Activated CD4-positive, alpha-beta T cell treated with anti-CD3 and anti-CD28 coated beads for 36 hours (primary cell): ENCODE measurements around the gene PAX5. TPM values are rescaled to one million over a fixed set of nuclear protein-coding genes. Genes with fewer than 3 reads are reported as not detected.

Source experiments
- ATAC-seq: fragments of 200-7000 bp; cut with Tn5 transposase; one replicate; pipeline ENCODE4 v1.10.0; 2021; ENCODE audit warnings: mild to moderate bottlenecking, moderate library complexity
- CTCF ChIA-PET: fragments of 350-600 bp; sonication (Branson Sonifier 250); formaldehyde crosslinking; loops from one replicate; lab custom pipeline; 2021; ENCODE audit warnings: antibody characterized with exemption; lab: Charles Lee
- POLR2A ChIA-PET: fragments of 350-600 bp; sonication (Branson Sonifier 250); formaldehyde crosslinking; loops from one replicate; lab custom pipeline; 2021; ENCODE audit warnings: antibody characterized with exemption, inconsistent platforms; lab: Charles Lee
- DNase-seq: peaks from one replicate; pipeline ENCODE4 v3.0.0-alpha.2; 2020
- H3K27ac Mint-ChIP-seq: one replicate; pipeline ENCODE4 v1.8.0; 2021; ENCODE audit warnings: mixed read lengths
- H3K27me3 Mint-ChIP-seq: one replicate; pipeline ENCODE4 v1.8.0; 2021; ENCODE audit warnings: mixed read lengths
- H3K36me3 Mint-ChIP-seq: one replicate; pipeline ENCODE4 v1.8.0; 2021; ENCODE audit warnings: low read depth, mixed read lengths
- H3K4me1 Mint-ChIP-seq: one replicate; pipeline ENCODE4 v1.8.0; 2021; ENCODE audit warnings: mixed read lengths
- H3K4me3 Mint-ChIP-seq: one replicate; pipeline ENCODE4 v1.8.0; 2021; ENCODE audit warnings: mild to moderate bottlenecking, moderate library complexity, mixed read lengths
- H3K9me3 Mint-ChIP-seq: one replicate; pipeline ENCODE4 v1.8.0; 2021; ENCODE audit warnings: low read depth, mixed read lengths
- intact Hi-C, 2 experiments: fragments of 100-400 bp; cut with DNase I in 1 of 2; cut with micrococcal nuclease in 1 of 2; formaldehyde crosslinking; loops; one replicate each; pipeline versions ENCODE4 v1.14.2 to v1.15.1; 2022 to 2024; cut with DNase I, micrococcal nuclease
- total RNA-seq, 2 experiments: library from RNA; stranded (reverse); gene quantifications; one replicate each; pipeline ENCODE4 v1.2.3, GENCODE V29; 2021

The PAX5 gene
- total RNA-seq, 2 experiments from 2014 or later, result 0.21 to 0.51 TPM

DNA sequence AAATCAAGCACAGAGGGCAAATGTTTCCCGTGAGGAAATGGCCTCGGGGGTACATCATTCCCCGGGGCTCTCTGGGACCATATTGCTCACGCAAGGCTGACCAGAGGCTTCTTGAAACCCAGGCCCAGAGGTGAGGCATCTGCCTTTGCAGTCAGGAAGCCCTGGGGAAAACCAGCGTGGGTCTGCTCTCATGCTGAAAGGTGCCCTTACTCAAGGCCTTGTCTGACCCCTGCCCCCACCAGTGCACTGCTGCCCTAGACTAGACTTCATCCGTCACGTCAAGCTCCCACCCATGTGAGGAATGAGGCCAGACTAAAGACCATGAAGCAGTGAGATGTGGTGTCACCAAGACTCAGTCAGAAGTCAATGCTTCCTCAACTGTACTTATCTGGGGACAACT is 66.1 kb downstream of the PAX5 start:
- Mint-ChIP-seq H3K9me3 (no peaks in the 10 kb centered on the region), H3K4me3 (no peak overlapping the region), H3K4me1 (no peaks in the 10 kb centered on the region), H3K36me3 (no peaks in the 10 kb centered on the region), H3K27ac (no peak overlapping the region), H3K27me3 (no peaks in the 10 kb centered on the region)
- CTCF ChIA-PET, result interaction anchor here (1.2 to 2.0 kb wide), 2 partner anchors 12 to 13 kb away, joined by 4 to 6 read pairs; no protein-coding TSS in a partner anchor
- DNase-seq (no peak), ATAC-seq (no peak)
- intact Hi-C loops, result no loop called here
- POLR2A ChIA-PET, result no interaction called here

DNA sequence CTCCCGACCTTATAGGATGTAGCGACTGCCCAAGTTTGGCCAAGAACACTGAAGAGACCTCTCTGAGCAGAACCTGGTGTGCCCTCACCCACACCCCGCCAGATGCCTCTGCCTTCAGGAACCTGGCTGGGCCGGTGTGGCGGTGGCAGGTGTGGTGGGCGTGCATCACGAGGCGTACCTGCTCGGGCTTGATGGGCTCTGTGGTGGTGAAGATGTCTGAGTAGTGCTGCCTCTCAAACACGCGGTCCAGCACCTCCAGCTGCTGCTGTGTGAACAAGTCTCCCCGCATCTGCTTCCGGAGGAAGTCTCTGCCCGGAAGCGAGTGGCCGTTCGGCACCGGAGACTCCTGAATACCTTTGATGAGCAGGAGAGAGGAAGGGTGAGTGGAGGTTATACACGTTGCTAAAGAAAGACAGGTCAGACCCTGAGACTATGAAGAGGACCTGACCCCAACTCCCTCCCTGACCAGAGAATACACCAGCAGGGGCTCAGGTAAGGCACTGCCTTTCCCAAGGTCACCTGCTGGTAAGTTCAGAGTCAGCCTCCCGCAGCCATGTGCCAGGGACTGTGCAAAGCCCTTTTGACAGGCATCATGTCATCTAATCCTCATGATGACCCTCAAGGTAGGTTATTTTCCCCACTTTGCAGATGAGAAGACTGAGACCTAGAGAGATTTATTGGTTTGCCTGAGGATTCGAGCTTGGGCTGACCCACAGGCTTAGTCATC is 67.5 kb downstream of the PAX5 start:
- no peaks in the 10 kb centered on the region for H3K36me3 Mint-ChIP-seq
- no peaks in the 10 kb centered on the region for H3K9me3 Mint-ChIP-seq
- DNase-seq (no peak), ATAC-seq (no peak)
- POLR2A ChIA-PET, result no interaction called here
- H3K4me3 Mint-ChIP-seq, result no peak overlapping the region
- H3K27me3 Mint-ChIP-seq, result peaks cover 4% of the 10 kb centered on the region
- CTCF ChIA-PET, result interaction anchor here (2.0 kb wide), 1 partner anchor 13 kb away, joined by 6 read pairs; no protein-coding TSS in a partner anchor
- H3K27ac Mint-ChIP-seq, result no peak overlapping the region
- no peaks in the 10 kb centered on the region for H3K4me1 Mint-ChIP-seq
- intact Hi-C loops, result no loop called here

DNA sequence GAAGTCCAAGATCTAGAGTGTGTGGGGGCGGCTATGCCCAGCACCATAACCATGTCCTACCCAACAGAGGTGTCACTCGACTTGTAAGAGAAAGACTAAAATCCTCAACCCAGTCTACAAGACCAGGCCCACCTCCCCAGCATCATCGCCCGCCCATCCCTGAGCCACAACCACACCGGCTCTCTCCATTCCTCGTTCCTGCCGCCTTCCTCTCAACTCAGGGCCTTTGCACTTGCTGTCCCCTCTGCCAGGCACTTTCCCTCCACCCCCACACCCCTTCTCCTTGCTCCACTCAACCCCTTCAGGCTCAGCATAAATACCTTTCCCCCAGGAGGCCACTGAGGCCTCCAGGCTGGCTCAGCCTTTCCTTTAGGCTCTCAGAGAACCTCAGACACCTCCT is 69.3 kb downstream of the PAX5 start:
- H3K27me3 Mint-ChIP-seq, result peaks cover 8% of the 10 kb centered on the region
- ChIA-PET POLR2A (no interaction called here), CTCF (interaction anchor here (1.0 kb wide), 1 partner anchor 92 kb away, joined by 3 read pairs; no protein-coding TSS in a partner anchor)
- no peaks in the 10 kb centered on the region for H3K9me3 Mint-ChIP-seq
- no peaks in the 10 kb centered on the region for H3K4me1 Mint-ChIP-seq
- no peak for DNase-seq
- intact Hi-C loops, result no loop called here
- H3K27ac Mint-ChIP-seq, result no peak overlapping the region
- no peak for ATAC-seq
- no peaks in the 10 kb centered on the region for H3K36me3 Mint-ChIP-seq
- H3K4me3 Mint-ChIP-seq, result no peak overlapping the region

DNA sequence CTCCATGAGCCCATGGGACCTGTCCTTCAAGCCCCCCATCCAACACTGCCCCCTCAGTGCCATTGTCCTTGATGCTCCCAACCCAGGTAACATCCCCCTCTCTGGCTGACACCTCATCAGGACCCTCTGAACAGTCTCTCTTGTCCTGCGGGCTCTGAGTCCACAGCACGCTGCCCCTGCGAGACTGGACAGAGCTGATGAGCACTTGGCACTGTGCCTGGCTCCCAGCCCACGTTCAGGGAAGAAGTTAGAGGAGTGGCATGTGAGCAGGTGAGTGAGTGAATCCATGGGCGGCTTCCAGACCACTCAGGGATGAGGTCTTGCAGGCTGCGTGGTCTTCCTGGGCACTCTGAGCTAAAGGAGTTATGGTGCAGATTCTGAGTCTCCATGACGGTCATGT is 70.7 kb downstream of the PAX5 start:
- ChIA-PET CTCF (no interaction called here), POLR2A (no interaction called here)
- Mint-ChIP-seq H3K4me1 (no peaks in the 10 kb centered on the region), H3K27me3 (peaks cover 18% of the 10 kb centered on the region), H3K4me3 (no peak overlapping the region), H3K9me3 (no peaks in the 10 kb centered on the region), H3K27ac (no peak overlapping the region), H3K36me3 (no peaks in the 10 kb centered on the region)
- no peak for DNase-seq
- intact Hi-C loops, result no loop called here
- ATAC-seq, result no peak

DNA sequence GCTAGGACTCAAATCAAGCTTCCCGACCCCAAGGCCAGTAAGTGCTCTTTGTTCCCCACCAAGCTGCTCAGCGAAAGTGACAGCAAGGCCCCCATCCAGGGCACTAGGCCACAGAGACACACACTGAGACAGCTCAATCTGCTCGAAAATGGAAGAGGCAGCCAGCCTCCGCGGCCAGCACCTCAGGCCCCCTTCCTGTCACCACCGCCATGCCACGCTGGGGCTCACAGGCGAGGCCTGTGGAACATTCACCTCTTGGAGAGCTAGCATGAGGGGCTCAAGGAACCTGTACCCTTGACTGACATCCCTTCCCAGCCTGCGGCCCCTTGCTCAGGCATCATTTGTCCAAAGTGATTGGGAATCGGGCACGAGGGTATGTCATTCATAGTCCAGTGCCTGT is 71.4 kb downstream of the PAX5 start:
- Mint-ChIP-seq H3K9me3 (no peaks in the 10 kb centered on the region), H3K4me1 (no peaks in the 10 kb centered on the region), H3K4me3 (no peak overlapping the region), H3K27ac (no peak overlapping the region), H3K36me3 (no peaks in the 10 kb centered on the region), H3K27me3 (peaks cover 22% of the 10 kb centered on the region)
- POLR2A ChIA-PET, result no interaction called here
- CTCF ChIA-PET, result no interaction called here
- ATAC-seq (no peak), DNase-seq (no peak)
- intact Hi-C loops, result no loop called here

DNA sequence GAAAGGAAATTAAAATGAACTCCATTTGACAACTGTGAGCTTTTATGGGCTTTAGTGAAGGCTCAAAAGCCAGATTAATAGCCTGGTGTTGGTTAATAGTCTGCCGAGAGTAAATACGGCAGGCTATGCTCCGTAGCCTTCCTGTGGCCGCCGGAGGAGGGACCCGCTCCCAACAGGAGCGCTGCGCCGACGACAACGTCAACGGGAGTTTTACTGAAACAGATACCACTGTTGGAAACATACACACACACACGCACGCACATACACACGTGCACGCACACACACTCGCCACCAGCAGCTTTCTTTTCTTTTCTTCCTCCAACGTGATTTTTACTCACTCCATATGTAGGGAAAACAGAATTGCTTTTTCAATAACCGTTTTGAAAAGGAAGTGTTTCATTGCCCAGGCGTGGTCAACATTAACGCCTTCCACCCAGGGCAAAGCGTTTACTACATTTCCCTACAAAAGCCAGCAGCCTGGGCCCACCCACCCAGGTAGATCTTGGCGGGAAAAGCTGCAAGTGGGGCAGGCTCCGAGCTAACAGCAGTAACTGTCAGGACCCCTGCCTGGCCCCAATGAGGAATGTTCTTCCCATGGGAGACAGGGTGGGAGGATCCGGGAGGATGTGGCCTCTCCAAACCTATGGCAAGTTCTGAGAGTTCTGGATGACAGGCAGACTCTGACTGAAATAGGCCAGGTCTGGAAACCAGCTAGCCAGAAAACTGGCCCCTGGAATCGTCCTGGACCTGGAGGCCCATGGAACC is 72.3 kb downstream of the PAX5 start:
- ATAC-seq (no peak), DNase-seq (peak; percentile 29)
- Mint-ChIP-seq H3K4me1 (no peaks in the 10 kb centered on the region), H3K27ac (no peak overlapping the region), H3K36me3 (no peaks in the 10 kb centered on the region), H3K27me3 (peaks cover 27% of the 10 kb centered on the region), H3K9me3 (no peaks in the 10 kb centered on the region), H3K4me3 (no peak overlapping the region)
- CTCF ChIA-PET, result no interaction called here
- POLR2A ChIA-PET, result no interaction called here
- intact Hi-C loops, result no loop called here

DNA sequence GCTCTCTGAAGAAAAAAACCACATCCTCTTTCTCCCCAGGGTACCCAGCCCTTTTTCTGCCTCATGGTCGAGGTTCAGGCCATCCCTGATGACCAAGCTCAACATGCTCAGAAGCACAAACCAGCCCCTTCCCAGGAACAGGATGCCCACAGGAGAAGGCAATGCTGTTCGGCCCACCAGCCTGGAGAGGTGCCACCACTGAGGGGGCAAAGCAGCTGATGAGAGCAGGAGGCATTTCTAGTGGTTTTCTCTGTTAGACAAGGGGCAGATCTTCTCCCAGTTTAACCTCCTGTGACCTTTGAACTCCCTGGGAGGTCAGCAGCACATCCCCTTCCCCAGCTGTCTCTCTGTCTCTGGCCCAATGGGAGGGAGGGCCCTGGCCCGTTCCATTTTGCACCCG is 73.0 kb downstream of the PAX5 start:
- no peak for DNase-seq
- no peak overlapping the region for H3K4me3 Mint-ChIP-seq
- no peaks in the 10 kb centered on the region for H3K4me1 Mint-ChIP-seq
- intact Hi-C loops, result no loop called here
- no peaks in the 10 kb centered on the region for H3K9me3 Mint-ChIP-seq
- H3K27me3 Mint-ChIP-seq, result peaks cover 32% of the 10 kb centered on the region
- no peak for ATAC-seq
- ChIA-PET CTCF (interaction anchor here (0.6 to 0.7 kb wide), 2 partner anchors 87 to 532 kb away, joined by 4 read pairs; no protein-coding TSS in a partner anchor), POLR2A (interaction anchor here (0.5 kb wide), 1 partner anchor 913 kb away, joined by 3 read pairs; no protein-coding TSS in a partner anchor)
- no peak overlapping the region for H3K27ac Mint-ChIP-seq
- no peaks in the 10 kb centered on the region for H3K36me3 Mint-ChIP-seq

DNA sequence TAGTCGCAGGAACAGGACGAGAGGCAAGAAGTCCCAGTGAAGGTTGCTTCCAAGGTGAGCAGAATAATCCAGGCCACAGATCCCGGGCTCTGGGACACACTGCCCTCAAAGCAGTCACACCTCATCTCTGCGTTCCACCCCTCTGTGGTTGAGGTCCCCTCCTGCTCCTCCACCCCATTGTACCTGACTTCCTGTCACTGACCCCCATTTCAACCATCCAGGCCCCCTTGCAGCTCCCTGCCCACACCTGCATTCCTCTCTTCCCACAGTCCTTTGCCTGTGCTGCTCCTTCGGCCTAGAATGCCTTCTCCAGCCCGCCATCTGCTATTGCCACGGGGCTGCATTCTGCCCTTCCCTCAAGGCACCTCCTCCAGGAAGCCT is 73.5 kb downstream of the PAX5 start:
- intact Hi-C loops, result no loop called here
- ChIA-PET CTCF (interaction anchor here (0.6 to 0.7 kb wide), 2 partner anchors 87 to 533 kb away, joined by 4 read pairs; no protein-coding TSS in a partner anchor), POLR2A (interaction anchor here (0.5 kb wide), 1 partner anchor 913 kb away, joined by 3 read pairs; no protein-coding TSS in a partner anchor)
- Mint-ChIP-seq H3K27ac (no peak overlapping the region), H3K9me3 (no peaks in the 10 kb centered on the region), H3K4me3 (no peak overlapping the region), H3K27me3 (peaks cover 34% of the 10 kb centered on the region), H3K36me3 (no peaks in the 10 kb centered on the region), H3K4me1 (no peaks in the 10 kb centered on the region)
- no peak for ATAC-seq
- no peak for DNase-seq

DNA sequence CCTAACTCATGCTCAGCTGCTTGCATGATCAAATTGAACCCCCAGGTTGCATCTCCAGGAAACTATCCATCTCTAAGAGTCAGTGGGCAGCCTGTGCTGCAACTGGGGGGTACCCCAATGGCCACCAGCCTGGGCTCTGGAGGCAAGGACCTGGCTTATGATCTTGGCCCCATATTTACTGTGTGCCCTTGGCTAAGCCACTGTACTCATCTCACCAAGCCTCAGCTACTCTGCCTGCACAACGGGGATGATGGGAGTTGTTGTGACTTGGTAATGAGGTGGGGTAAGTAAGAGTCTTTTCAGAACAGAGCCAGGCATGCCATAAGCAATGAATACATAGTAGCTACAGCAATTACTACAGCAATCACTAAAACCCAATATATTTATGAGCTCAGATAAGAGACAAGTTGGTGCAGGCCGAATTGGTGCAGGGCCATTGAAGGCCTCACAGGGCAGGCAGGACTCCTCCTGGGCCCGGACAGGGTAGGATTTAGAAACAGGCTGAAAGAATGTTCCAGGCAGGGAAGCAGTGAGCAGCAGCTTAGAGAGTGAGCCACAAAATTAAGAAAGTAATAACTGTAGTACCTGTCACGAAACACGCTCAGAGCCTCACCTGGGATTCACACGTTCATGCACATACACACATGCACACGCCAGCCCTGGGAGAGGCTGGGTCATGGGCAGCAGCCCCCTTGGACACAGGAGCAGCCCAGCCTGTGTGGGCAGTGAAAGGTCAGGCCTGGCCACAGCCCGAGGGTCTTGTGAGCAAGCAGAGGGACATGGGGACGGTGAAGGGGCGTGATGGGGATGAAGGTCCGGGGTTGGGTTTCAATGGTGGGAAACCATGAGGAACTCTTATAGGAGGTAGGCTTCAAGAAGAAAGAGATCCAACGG is 74.1 kb downstream of the PAX5 start:
- H3K27ac Mint-ChIP-seq, result no peak overlapping the region
- intact Hi-C loops, result no loop called here

DNA sequence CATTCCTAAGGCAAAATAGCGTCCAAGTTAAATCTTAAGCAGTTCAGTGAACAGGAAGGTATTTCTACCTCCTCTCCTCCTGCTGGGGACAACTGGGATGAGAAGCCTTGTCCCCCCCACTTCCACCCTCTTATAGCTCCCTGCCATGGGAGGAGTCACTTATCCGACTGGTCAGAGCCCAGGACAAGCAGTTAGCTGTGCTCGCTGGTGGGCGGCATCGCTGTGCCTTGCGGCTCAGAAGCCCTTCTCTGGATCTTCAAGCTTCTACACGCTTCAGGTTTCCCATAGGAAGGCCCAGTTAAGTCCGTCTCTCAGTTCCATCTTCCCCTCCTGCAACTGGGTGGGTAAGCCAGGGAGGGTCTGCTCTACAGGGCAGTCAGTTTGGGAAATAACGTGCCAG is 77.2 kb downstream of the PAX5 start:
- POLR2A ChIA-PET, result no interaction called here
- ATAC-seq (no peak), DNase-seq (no peak)
- intact Hi-C loops, result no loop called here
- CTCF ChIA-PET, result interaction anchor here (1.3 kb wide), 1 partner anchor 84 kb away, joined by 6 read pairs; no protein-coding TSS in a partner anchor
- Mint-ChIP-seq H3K27me3 (peaks cover 50% of the 10 kb centered on the region), H3K4me3 (no peak overlapping the region), H3K4me1 (no peaks in the 10 kb centered on the region), H3K36me3 (no peaks in the 10 kb centered on the region), H3K27ac (no peak overlapping the region), H3K9me3 (no peaks in the 10 kb centered on the region)

More for the DNA sequence above, 74.1 kb downstream of the PAX5 start:
- POLR2A ChIA-PET, result no interaction called here
- ATAC-seq (no peak), DNase-seq (no peak)
- H3K4me3 Mint-ChIP-seq, result no peak overlapping the region
- no peaks in the 10 kb centered on the region for H3K36me3 Mint-ChIP-seq
- CTCF ChIA-PET, result interaction anchor here (0.6 to 1.2 kb wide), 3 partner anchors 86 to 236 kb away, joined by 3 to 4 read pairs (median 3); no protein-coding TSS in a partner anchor
- H3K27me3 Mint-ChIP-seq, result peaks cover 36% of the 10 kb centered on the region
- H3K4me1 Mint-ChIP-seq, result no peaks in the 10 kb centered on the region
- H3K9me3 Mint-ChIP-seq, result no peaks in the 10 kb centered on the region

DNA sequence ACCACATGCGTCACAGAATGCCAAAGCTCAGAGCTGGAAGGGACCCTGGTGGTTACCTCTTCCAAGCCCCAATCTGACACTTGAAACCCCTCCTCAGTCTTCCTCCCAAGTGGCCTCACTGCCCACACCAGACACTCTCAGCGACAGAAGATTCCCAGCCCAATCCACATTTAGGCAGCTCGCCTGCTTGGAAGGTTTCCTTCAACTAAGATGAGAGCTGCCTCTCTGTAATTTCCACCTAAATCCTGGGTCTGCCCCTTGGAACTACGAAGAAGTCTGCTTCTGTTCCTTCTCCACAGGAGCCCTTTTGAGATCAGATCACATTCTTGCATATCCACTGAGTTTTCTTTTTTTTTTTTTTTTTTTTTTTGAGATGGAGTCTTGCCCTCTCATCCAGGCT is 83.7 kb downstream of the PAX5 start:
- ATAC-seq (no peak), DNase-seq (no peak)
- no peaks in the 10 kb centered on the region for H3K4me1 Mint-ChIP-seq
- H3K4me3 Mint-ChIP-seq, result no peak overlapping the region
- H3K27ac Mint-ChIP-seq, result no peak overlapping the region
- intact Hi-C loops, result no loop called here
- H3K27me3 Mint-ChIP-seq, result peaks cover 32% of the 10 kb centered on the region
- ChIA-PET POLR2A (no interaction called here), CTCF (no interaction called here)
- no peaks in the 10 kb centered on the region for H3K9me3 Mint-ChIP-seq
- H3K36me3 Mint-ChIP-seq, result no peaks in the 10 kb centered on the region
